ENCODE data around the gene PTGER3.

GRCh38 chr1:70973754-70974153, 73.9 kb downstream of the PTGER3 start:
- TF ChIP-seq CTCF (IDR thresholded peaks at IDR 0.05) (no peak), POLR2A (IDR thresholded peaks at IDR 0.05) (no peak)
